C4-2B (cell line): Measurements from ENCODE around the gene CUEDC2.

Experiments
- H3K27ac ChIP-seq: fragments of 450-650 bp; 2 replicates; pipeline ENCODE4 v1.5.1; 2017
- ZFX ChIP-seq: fragments of 450-650 bp; IDR thresholded peaks from 2 replicates; pipeline ENCODE4 v1.6.1; 2017
- TF ChIP-seq, protein P1 (sequence below): fragments of 450-650 bp; conservative IDR thresholded peaks from 2 replicates; pipeline ENCODE4 v1.5.1; 2017; ENCODE audit warnings: mild to moderate bottlenecking

Gene CUEDC2

DNA sequence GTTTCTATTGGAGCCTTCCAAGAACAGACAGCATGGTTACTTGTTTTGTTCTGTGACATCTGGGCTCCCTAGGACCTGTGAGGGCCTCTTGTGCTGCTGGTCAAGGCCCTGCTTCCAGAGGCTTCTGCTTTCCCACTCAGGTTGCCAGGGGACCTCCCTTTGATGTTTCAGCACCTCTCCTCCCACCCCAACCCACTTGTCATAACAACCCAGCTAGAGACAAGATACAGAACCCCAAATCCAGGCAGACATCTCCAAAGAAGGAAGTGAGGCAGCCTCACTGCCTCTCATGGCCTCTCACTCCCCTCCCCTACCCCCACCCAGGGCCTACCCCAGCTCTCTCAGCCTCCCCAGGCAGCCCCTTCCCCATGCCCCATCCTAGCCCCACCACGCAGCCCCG is 25.6 kb downstream of the CUEDC2 start:
- H3K27ac ChIP-seq, result no peak overlapping the region
- no peak for TF ChIP-seq ZFX
- TF ChIP-seq, protein P1, sequence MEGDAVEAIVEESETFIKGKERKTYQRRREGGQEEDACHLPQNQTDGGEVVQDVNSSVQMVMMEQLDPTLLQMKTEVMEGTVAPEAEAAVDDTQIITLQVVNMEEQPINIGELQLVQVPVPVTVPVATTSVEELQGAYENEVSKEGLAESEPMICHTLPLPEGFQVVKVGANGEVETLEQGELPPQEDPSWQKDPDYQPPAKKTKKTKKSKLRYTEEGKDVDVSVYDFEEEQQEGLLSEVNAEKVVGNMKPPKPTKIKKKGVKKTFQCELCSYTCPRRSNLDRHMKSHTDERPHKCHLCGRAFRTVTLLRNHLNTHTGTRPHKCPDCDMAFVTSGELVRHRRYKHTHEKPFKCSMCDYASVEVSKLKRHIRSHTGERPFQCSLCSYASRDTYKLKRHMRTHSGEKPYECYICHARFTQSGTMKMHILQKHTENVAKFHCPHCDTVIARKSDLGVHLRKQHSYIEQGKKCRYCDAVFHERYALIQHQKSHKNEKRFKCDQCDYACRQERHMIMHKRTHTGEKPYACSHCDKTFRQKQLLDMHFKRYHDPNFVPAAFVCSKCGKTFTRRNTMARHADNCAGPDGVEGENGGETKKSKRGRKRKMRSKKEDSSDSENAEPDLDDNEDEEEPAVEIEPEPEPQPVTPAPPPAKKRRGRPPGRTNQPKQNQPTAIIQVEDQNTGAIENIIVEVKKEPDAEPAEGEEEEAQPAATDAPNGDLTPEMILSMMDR, result no peak

DNA sequence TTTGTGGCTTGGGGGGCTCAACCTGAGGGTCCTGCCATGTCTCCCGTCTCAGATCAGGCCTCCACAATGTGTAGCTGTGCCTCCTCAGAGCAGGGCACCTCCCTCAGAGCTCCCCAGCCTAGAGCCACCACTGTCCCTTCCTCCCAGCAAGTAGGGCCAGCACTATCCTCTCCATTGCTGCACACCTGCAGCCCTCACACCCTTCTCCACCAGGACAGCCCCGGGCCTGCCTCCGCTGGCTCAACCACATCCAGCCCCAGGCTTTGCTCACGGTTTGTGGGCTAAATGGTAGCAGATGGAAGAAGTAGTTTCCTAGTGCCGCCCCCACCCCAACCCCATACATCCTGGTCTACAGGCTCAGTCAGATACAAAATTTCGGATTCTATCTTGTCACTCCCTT is 26.7 kb downstream of the CUEDC2 start:
- no peak overlapping the region for H3K27ac ChIP-seq
- TF ChIP-seq ZFX, result no peak
- TF ChIP-seq, protein P1, result no peak

DNA sequence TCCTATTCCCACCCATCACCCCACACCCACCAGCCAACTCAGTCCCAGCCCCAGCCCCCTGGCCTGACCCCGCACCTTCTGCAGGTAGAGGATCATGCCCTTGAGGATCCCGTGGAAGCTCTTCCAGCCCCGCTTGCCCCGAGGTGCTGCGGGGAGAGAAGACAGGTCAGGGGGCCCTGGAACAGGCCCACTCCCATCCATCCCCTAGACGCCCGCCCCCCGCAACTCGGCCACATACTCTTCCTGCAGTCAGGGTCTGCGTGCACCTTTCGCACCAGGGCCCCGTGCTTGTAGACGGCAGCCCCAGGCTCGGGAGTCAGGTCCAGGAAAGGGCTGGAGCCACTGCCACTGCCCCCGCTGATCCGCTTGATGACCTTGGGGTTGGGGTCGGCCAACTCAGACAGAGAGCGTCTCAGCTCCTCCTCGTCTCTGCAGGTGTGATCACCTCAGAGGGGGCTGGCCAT is 27.2 kb downstream of the CUEDC2 start:
- TF ChIP-seq, protein P1, result no peak
- TF ChIP-seq ZFX, result no peak
- no peak overlapping the region for H3K27ac ChIP-seq

DNA sequence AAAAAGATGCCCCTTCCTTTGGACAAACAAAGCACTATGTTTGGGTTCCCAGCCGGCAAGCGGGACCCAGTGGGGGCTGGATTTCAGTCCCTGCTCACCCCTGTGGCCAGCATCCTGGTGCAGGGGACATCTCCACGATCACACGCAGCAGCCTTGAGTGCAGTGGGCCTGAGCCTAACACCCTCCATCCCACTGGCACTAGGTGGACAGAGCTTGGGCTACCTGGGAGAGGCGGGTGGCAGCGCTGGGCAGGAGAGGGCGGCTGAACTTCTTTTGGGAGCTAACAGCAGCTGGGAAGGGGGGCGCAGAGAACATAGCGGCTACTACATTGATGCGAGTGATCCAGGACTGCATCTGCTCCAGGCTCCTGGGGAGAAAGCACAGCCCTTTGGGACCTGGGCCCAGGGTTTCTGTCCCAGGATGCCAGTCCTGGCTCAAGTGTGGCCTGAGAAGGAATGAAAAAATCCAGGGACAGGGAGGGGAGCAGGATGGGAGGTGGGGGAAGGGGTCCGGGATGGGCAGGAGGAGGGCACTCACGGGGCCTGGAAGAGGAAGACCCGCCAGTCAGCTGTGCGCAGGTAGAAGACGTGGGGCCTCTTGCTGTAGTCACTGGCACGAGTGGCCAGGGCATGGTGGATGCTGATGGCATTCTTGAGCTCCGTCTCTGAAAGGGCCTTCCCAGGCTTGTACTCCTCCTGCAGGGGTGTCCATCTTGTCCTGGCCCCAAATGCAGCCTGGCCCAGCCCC is 27.8 kb downstream of the CUEDC2 start:
- H3K27ac ChIP-seq, result no peak overlapping the region
- no peak for TF ChIP-seq ZFX
- TF ChIP-seq, protein P1, result no peak

GRCh38 chr10:102403115-102403514 is 29.3 kb downstream of the CUEDC2 start:
- TF ChIP-seq ZFX, result no peak
- TF ChIP-seq, protein P1, result no peak
- H3K27ac ChIP-seq, result no peak overlapping the region

DNA sequence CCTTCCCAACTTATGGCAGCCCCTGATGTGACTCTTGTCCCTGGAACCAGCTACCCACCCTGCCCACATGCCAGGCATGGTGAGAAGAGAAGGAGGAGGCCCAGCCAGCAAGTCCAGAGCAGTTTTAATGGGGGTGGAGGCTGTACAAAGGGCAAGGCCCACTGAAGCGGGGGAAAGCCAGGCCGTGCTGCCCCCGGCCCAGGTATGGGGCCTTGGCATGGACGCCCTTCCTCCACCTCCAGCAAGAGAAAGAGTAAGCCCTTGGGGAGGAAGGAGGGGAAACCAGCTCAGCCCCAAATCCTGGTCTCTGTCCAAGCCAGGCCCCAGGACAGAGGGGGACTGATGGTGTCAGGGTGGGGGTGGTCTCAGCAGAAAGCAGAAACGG is 29.9 kb downstream of the CUEDC2 start:
- TF ChIP-seq ZFX, result no peak
- TF ChIP-seq, protein P1, result no peak

DNA sequence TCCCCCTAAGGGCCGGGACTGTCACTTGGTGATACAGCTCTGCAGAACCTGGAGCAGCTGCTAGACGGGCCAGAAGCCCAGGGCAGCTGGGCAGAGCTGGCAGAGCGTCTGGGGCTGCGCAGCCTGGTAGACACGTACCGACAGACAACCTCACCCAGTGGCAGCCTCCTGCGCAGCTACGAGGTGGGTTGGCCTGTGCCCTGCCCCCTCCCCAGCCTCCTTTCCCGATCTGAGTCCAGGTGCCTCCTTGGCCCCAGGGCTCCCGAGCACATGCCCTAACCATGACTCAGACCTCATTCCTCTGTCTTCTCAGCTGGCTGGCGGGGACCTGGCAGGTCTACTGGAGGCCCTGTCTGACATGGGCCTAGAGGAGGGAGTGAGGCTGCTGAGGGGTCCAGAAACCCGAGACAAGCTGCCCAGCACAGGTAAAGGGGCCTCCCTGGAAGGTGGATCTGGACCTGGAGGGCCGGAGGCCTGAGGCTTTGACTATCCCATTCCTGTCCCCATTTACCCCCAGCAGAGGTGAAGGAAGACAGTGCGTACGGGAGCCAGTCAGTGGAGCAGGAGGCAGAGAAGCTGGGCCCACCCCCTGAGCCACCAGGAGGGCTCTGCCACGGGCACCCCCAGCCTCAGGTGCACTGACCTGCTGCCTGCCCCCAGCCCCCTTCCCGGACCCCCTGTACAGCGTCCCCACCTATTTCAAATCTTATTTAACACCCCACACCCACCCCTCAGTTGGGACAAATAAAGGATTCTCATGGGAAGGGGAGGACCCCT is 30.5 kb downstream of the CUEDC2 start:
- no peak for TF ChIP-seq ZFX
- TF ChIP-seq, protein P1, result no peak
- H3K27ac ChIP-seq, result no peak overlapping the region

More for the DNA sequence above, 29.9 kb downstream of the CUEDC2 start:
- no peak overlapping the region for H3K27ac ChIP-seq
